ENCODE data around the gene CTSZ. TPM values are rescaled to one million over a fixed set of nuclear protein-coding genes. Genes with fewer than 3 reads are reported as not detected.

The CTSZ gene
- total RNA-seq, 1 experiment from 2014 or later = 37.6 TPM

DNA sequence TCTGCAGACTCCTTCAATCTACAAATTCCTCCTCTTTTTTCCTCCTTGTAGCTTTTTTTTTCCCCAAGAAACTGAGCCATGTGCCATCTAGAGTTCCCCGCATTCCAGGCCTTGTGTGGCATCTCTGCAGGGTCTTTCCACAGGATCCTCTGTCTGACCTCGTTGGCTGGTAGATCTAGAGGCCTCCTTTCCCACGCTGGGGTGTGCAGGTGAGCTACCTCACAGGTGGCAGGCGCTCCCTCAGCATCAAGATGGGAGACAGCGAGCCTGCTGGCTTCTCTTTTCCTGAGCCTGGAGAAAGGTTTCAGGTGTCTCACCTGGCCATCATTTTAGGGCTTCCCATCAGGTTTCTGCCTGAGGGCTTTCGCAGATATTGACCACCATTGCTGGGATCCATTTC is 35.6 kb downstream of the CTSZ start:
- H4K8ac ChIP-seq (replicated peaks; ENCODE audit: insufficient read length, low read depth, low read length) = no peak overlapping the region
- no peak overlapping the region for H3K23ac ChIP-seq (ENCODE audit: insufficient read length, low read depth, low read length)
- H2AK5ac ChIP-seq (ENCODE audit: insufficient read length, low read length) = no peak overlapping the region
- no peaks in the 10 kb centered on the region for H3K4me1 ChIP-seq (ENCODE audit: insufficient read depth, low read length)
- H4K20me1 ChIP-seq (ENCODE audit: control insufficient read depth, insufficient read depth, insufficient read length) = no peaks in the 10 kb centered on the region
- peaks cover 2% of the 10 kb centered on the region; the same call in 1 of the 2 replicates for H3K27me3 Mint-ChIP-seq (ENCODE audit: low read depth)
- WGBS (ENCODE audit: extremely low coverage, insufficient read length, low lambda C conversion rate) = no CpG with 5 or more reads among the region's 6 CpGs
- peaks cover 16 to 23% of the 10 kb centered on the region in 2 experiments for H3K9me3 Mint-ChIP-seq
- no peak overlapping the region for H4K91ac ChIP-seq (ENCODE audit: insufficient read length, low read depth, low read length)
- H3K4me3 Mint-ChIP-seq = no peak overlapping the region
- no peaks in the 10 kb centered on the region for H3K23me2 ChIP-seq (ENCODE audit: insufficient read length, low read depth, low read length, poor library complexity, severe bottlenecking)
- H3K27ac Mint-ChIP-seq = no peak overlapping the region; a peak in 1 of 7 replicates
- no peak for TF ChIP-seq CTCF (conservative IDR thresholded peaks at IDR 0.05)
- H2BK20ac ChIP-seq (ENCODE audit: low read depth, low read length, poor library complexity, severe bottlenecking) = no peak overlapping the region
- H3K56ac ChIP-seq (ENCODE audit: insufficient read length, low read depth, low read length) = no peak overlapping the region
- no peaks in the 10 kb centered on the region for H3K9me3 ChIP-seq (ENCODE audit: control insufficient read depth, low read depth, low read length)
- no peak overlapping the region for H2BK12ac ChIP-seq (ENCODE audit: insufficient read length, low read depth, low read length)
- no peak overlapping the region for H3K27ac ChIP-seq (ENCODE audit: insufficient read length, low read depth, low read length)
- H2BK5ac ChIP-seq (ENCODE audit: insufficient read length, low read length) = no peak overlapping the region
- no peak overlapping the region for H2BK15ac ChIP-seq (ENCODE audit: low read depth, low read length)
- no peak overlapping the region for H3T11ph ChIP-seq (ENCODE audit: low read length)
- no peak overlapping the region for H3K4ac ChIP-seq (ENCODE audit: low read depth, low read length)
- H3K9ac ChIP-seq (ENCODE audit: extremely low read depth, insufficient read length, low read length) = no peak overlapping the region
- no peak overlapping the region for H3K4me2 ChIP-seq (ENCODE audit: insufficient read depth, insufficient read length, low read length)
- H3K36me3 Mint-ChIP-seq (ENCODE audit: insufficient read depth in 1 of 3, low read depth in 3 of 3) = peaks cover 0 to 9% (median 3%) of the 10 kb centered on the region in 3 experiments; a peak in 4 of 7 replicates
- H3K27me3 ChIP-seq (ENCODE audit: insufficient read depth, low read length) = no peaks in the 10 kb centered on the region
- no peak overlapping the region for H3K18ac ChIP-seq (ENCODE audit: insufficient read length, low read depth, low read length)
- no peak for DNase-seq
- no peak overlapping the region for H2AFZ ChIP-seq (ENCODE audit: low read length)
- no peaks in the 10 kb centered on the region for H3K79me2 ChIP-seq (ENCODE audit: insufficient read depth, low read length)
- H3K14ac ChIP-seq (ENCODE audit: insufficient read depth, low read length) = no peak overlapping the region; the same call in 1 of the 2 replicates
- no peak overlapping the region for H4K5ac ChIP-seq (ENCODE audit: insufficient read length, low read depth, low read length)
- H3K4me1 Mint-ChIP-seq = peaks cover 7 to 10% of the 10 kb centered on the region in 2 experiments; a peak in 3 of 4 replicates
- no peak overlapping the region for H2BK120ac ChIP-seq (ENCODE audit: low read depth, low read length, poor library complexity, severe bottlenecking)
- H3K79me1 ChIP-seq (ENCODE audit: insufficient read depth, low read depth, low read length, poor library complexity, severe bottlenecking) = no peaks in the 10 kb centered on the region

Measured in H9 (cell line).